HG03097 (cell line): ENCODE measurements around the gene RECQL5.
A peak's percentile ranks its signal among the peaks of the same experiment; 100 is the strongest.

ENCODE experiments used
- ATAC-seq: cut with Tn5 transposase; IDR thresholded peaks from one replicate; pipeline ENCODE4 v1.9.1; 2021; ENCODE audit not compliant: unreplicated experiment, low FRiP score

Gene RECQL5

GRCh38 chr17:75666959-75667790, at the start of gene RECQL5, which contains the start of gene SAP30BP:
Gene RECQL5 (minus strand): TSS chr17:75667154. CDS start chr17:75666557, 597 bp downstream.
Gene SAP30BP (plus strand): TSS chr17:75667338. CDS start chr17:75667373, 35 bp downstream.
- peak; percentile 72 for ATAC-seq

- ATAC-seq: no peak
Measured at GRCh38 chr17:75712446-75712845, 45.5 kb upstream of the RECQL5 start.

DNA sequence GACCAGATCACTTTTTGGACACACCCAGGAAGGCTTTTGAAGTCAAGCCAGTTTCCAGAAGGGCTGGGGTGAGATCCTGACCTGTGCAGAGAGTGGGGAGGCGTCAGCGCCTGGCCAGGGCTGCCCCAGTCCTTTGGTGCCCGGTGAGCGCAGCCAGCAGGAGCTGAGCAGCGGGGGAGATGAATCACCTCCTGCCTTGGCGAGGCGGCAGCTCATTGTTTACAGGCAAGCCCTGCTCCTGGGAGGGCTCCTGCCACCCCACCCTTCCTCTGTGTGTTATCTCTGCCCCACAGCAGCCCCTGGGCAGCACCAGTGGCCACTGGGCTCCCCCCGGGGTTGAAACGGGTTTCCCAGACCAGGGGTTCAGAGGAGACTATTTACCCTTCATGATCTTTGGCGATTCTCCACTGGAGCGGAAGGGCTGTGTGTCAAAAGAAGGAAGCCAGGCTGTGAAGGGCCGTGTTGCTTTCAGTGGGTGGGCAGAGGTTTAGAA, 40.2 kb upstream of the RECQL5 start:
- ATAC-seq: no peak

GRCh38 chr17:75706042-75706728, 39.2 kb upstream of the RECQL5 start:
- no peak for ATAC-seq

- ATAC-seq: no peak
Measured at GRCh38 chr17:75704963-75705875, 38.3 kb upstream of the RECQL5 start.

- ATAC-seq: no peak
Measured at GRCh38 chr17:75703591-75703990, 36.6 kb upstream of the RECQL5 start.

GRCh38 chr17:75703191-75703590, 36.2 kb upstream of the RECQL5 start:
- ATAC-seq: no peak

DNA sequence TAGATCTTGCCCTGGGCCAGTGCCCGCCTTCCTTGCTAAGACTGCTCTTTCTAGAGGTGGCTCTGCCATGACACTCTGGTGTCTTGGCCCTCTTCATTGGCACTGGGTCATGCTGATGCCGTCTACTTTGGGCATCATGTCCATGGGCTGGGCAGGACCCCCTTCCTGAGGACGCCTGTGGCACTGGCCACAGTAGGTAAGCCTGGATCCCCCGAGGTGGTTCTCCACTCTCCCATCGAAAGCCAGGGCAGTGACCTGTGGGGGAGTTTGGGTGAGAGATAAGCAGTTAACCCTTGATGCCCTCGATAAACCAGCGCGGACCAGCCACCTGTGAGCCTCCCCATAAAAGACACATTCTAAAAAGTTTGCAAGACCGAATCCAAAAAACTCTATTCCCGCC, 34.3 kb upstream of the RECQL5 start:
- ATAC-seq: no peak

- no peak for ATAC-seq
Measured at GRCh38 chr17:75698659-75699058, 31.7 kb upstream of the RECQL5 start.

DNA sequence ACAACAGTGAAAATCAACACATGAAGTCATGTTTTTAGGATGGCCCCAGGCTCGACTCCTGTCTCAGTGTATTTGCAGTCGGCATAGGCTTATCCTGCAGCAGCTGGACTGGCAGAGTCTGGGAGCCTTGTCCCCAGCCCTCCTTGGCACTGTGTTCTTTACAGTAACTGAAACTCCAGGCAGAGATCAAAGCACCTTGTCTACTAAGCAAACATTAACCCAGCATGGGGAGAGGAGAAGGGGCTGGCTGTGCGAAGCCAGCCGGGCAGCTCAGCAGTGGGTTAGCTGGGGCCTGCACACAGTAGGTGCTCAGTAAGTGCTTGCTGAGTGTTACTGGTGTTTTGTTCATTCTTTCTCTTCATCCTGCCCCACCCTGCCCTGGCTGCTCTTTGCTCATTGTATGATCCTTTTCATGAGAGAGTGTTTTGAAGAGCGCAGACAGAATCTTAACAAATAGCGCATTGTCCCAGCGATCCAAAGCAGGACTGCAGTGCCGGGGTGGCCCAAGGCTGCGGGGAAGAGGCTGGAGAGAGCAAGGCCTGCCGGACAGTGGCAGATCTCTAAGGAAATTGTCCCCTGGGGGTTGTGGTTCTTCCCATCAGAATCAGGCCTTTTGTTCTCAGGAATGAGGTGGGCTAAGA, 30.8 kb upstream of the RECQL5 start:
- no peak for ATAC-seq

DNA sequence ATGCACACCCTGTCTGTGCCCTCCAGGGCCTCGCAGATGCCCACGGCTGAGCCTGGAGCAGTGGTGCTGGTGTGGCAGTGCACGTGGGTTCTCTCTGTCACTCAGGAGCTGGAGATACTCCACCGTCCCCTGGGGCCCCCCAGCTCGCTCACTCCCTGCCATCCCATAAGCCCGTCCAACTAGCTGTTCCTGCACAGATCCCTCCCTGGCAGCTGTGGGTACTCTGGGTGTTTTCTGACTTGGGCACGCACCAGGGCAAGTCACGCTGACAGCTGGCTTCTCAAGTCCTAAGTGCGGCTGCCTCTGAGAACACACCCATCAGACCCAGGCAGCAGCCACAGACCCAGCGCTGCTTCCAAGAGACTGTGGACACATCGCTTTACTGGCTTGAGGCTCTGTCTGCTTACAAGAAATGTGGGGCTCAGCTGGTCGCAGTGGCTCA, 28.9 kb upstream of the RECQL5 start:
- ATAC-seq: no peak

GRCh38 chr17:75695141-75695829, 28.3 kb upstream of the RECQL5 start:
- ATAC-seq: no peak

GRCh38 chr17:75694536-75694935, 27.6 kb upstream of the RECQL5 start:
- ATAC-seq: no peak

DNA sequence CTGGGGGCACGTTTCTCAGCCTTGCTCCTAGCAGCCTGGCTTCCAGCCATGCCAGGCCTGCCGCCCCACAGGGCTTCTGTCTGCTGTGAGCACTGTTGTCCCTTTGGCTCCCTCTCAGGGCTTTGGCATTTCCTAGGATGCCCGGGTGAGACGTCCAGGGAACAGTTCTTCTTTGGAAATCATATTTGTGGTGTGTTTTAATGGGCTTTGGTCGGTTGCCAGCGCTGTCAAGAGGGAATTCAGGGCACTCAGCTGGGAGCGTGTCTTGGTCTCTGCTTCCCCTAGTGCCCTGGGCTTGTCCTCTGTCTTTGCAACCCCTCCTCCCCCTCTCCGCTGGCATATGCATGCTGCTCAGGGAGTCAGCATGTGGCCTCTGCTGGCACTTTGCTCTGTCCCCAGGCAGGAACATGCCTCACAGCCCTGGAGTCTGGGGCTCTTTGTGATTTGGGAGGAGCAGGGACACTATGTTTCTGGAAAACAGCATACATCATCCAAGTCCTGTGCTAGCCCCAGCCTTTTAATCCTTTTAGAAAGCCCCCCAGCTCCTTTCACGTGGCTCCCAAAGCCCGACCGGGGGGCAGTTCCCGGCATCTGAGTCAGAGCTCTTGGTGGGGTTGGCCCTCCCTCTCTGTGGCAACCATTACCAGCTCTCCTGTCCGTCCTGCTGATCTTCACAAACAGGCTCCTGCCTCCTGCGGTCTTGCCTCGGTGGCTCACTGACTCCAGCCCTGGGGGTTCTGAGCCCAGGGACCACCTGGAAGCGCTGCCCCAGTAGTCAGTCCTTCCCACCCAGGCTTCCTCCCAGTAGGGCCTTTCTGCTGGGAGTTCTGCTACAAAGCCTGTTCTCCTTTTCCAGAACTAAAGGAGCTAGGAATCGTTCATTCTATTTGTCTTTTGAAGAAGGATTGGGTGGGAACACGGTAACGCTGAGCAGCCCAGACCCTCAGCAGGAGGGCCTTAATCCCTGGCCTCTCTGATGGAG, 26.8 kb upstream of the RECQL5 start:
- ATAC-seq: no peak

GRCh38 chr17:75692976-75693375, 26.0 kb upstream of the RECQL5 start:
- no peak for ATAC-seq

- no peak for ATAC-seq
Measured at GRCh38 chr17:75691801-75692626, 25.1 kb upstream of the RECQL5 start.

DNA sequence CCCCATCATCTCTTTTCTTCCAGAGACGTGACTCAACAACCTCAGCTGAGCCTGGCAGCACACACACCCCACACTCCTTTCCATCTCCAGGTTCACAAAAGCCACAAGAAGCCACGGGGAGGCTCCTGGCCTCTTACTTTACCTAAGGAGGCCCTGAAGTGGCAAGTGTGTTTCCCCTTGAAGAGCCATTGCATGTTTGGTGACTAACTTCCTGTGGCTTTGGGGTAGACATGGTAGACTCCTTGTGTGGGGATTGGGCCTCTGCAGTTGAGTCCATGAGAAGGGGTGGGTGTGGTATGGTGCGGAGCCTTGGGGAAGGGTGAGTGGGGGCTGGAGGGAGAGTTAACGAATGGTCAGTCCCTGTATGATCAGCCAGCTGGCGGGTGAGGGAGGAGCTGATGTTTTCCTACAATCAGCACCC, 24.4 kb upstream of the RECQL5 start:
- no peak for ATAC-seq
